ENCODE measurements around the gene KDM1A.

DNA sequence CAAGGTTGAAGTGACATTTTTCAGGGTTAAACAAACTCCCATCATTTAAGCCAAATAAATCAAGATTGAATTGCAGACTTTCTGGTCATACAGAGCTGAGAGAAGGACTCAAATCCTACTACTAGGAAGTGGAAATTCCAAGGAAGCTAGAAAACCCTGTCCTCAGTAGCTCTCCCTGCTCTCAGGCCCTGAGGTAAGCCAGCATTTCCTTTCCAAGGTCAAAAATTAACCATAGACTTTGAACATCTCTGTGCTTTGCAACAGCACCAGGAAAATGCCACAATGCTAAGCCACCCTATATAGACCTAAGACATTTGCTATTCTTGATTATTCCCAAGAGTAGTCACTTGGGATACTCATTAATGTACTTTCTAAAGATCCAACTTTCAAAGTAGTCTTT lies 104.3 kb downstream of the KDM1A start:
- TF ChIP-seq, protein P1, sequence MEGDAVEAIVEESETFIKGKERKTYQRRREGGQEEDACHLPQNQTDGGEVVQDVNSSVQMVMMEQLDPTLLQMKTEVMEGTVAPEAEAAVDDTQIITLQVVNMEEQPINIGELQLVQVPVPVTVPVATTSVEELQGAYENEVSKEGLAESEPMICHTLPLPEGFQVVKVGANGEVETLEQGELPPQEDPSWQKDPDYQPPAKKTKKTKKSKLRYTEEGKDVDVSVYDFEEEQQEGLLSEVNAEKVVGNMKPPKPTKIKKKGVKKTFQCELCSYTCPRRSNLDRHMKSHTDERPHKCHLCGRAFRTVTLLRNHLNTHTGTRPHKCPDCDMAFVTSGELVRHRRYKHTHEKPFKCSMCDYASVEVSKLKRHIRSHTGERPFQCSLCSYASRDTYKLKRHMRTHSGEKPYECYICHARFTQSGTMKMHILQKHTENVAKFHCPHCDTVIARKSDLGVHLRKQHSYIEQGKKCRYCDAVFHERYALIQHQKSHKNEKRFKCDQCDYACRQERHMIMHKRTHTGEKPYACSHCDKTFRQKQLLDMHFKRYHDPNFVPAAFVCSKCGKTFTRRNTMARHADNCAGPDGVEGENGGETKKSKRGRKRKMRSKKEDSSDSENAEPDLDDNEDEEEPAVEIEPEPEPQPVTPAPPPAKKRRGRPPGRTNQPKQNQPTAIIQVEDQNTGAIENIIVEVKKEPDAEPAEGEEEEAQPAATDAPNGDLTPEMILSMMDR (IDR thresholded peaks at IDR 0.05) = no peak
- TF ChIP-seq POLR2A (IDR thresholded peaks at IDR 0.05) (no peak), POLR2AphosphoS5 (IDR thresholded peaks at IDR 0.05) (no peak)

Measured in suprapubic skin (tissue), 4 donors.